Liver (tissue), 9 donors: Measurements from ENCODE around the gene DTNB. TPM values are rescaled to one million over a fixed set of nuclear protein-coding genes. Genes with fewer than 3 reads are reported as not detected.

ENCODE experiments used
- DNase-seq: peaks from one replicate; pipeline ENCODE4 v3.0.0-alpha.2; 2017; ENCODE audit warnings: low spot score
- H3K27ac ChIP-seq, 2 donors: one replicate each; pipeline ENCODE4 v1.7.0; 2013; ENCODE audit warnings: inconsistent platforms in 2 of 2, low read length in 2 of 2, control low read depth in 1 of 2, low read depth in 1 of 2, mild to moderate bottlenecking in 1 of 2
- H3K27me3 ChIP-seq, 4 donors: one replicate each; pipeline versions ENCODE4 v1.6.1 to v1.7.0; 2013; ENCODE audit warnings: low read length in 3 of 4, inconsistent platforms in 1 of 4, mild to moderate bottlenecking in 1 of 4, moderate library complexity in 1 of 4; ENCODE audit not compliant: control insufficient read depth in 4 of 4, insufficient read depth in 4 of 4
- H3K36me3 ChIP-seq, 4 donors: one replicate each; pipeline versions ENCODE4 v1.6.1 to v1.7.0; 2013; ENCODE audit warnings: low read length in 3 of 4, mild to moderate bottlenecking in 3 of 4, low read depth in 1 of 4, moderate library complexity in 1 of 4; ENCODE audit not compliant: control insufficient read depth in 4 of 4, insufficient read depth in 3 of 4
- H3K4me1 ChIP-seq, 4 donors: one replicate each; pipeline versions ENCODE4 v1.6.1 to v1.7.0; 2013; ENCODE audit warnings: low read length in 3 of 4, mild to moderate bottlenecking in 3 of 4, moderate library complexity in 1 of 4; ENCODE audit not compliant: control insufficient read depth in 4 of 4, insufficient read depth in 4 of 4
- H3K4me3 ChIP-seq, 3 donors: one replicate each; pipeline versions ENCODE4 v1.6.1 to v1.7.0; 2013; ENCODE audit warnings: low read length in 3 of 3, control low read depth in 1 of 3, low read depth in 1 of 3, mild to moderate bottlenecking in 1 of 3
- H3K9ac ChIP-seq, 2 donors: one replicate each; pipeline ENCODE4 v1.7.0; 2013; ENCODE audit warnings: low read length in 2 of 2, mild to moderate bottlenecking in 2 of 2, moderate library complexity in 2 of 2, control low read depth in 1 of 2, low read depth in 1 of 2
- H3K9me3 ChIP-seq, 4 donors: one replicate each; pipeline versions ENCODE4 v1.6.1 to v1.7.0; 2013; ENCODE audit warnings: low read length in 3 of 4; ENCODE audit not compliant: control insufficient read depth in 4 of 4
- ATF3 ChIP-seq: IDR thresholded peaks from 2 replicates; pipeline ENCODE4 v1.6.1; 2016; ENCODE audit warnings: antibody characterized with exemption
- CTCF ChIP-seq: fragments of 150-350 bp; IDR thresholded peaks from 2 replicates; pipeline ENCODE4 v1.5.1; 2017; ENCODE audit warnings: improper control_type of control experiment, low read depth, low read length; ENCODE audit not compliant: missing input control
- EGR1 ChIP-seq, 2 donors: IDR thresholded peaks; 2 replicates each; pipeline ENCODE4 v1.6.1; 2016 to 2018; ENCODE audit warnings: antibody characterized with exemption in 2 of 2, low read depth in 2 of 2
- FOXA1 ChIP-seq: IDR thresholded peaks from 2 replicates; pipeline ENCODE4 v1.6.1; 2016; ENCODE audit warnings: antibody characterized with exemption
- FOXA2 ChIP-seq: IDR thresholded peaks from 2 replicates; pipeline ENCODE4 v1.6.1; 2016; ENCODE audit warnings: antibody characterized with exemption
- GABPA ChIP-seq, 2 donors: IDR thresholded peaks in 1 of 2; conservative IDR thresholded peaks in 1 of 2; 2 replicates each; pipeline ENCODE4 v1.6.1; 2016; ENCODE audit warnings: antibody characterized with exemption in 2 of 2, mild to moderate bottlenecking in 1 of 2, moderate library complexity in 1 of 2
- HNF4A ChIP-seq, 2 donors: conservative IDR thresholded peaks; 2 replicates each; pipeline ENCODE4 v1.6.1; 2016; ENCODE audit warnings: antibody characterized with exemption in 2 of 2, mild to moderate bottlenecking in 2 of 2
- HNF4G ChIP-seq: IDR thresholded peaks from 2 replicates; pipeline ENCODE4 v1.6.1; 2016; ENCODE audit warnings: antibody characterized with exemption
- JUND ChIP-seq, 2 donors: IDR thresholded peaks; 2 replicates each; pipeline ENCODE4 v1.6.1; 2016; ENCODE audit warnings: antibody characterized with exemption in 2 of 2
- MAX ChIP-seq: IDR thresholded peaks from 2 replicates; pipeline ENCODE4 v1.6.1; 2016; ENCODE audit warnings: antibody characterized with exemption
- NR2F2 ChIP-seq: IDR thresholded peaks from 2 replicates; pipeline ENCODE4 v1.6.1; 2016; ENCODE audit warnings: antibody characterized with exemption
- RAD21 ChIP-seq, 2 donors: IDR thresholded peaks; 2 replicates each; pipeline ENCODE4 v1.6.1; 2016; ENCODE audit warnings: antibody characterized with exemption in 2 of 2, mild to moderate bottlenecking in 2 of 2
- REST ChIP-seq: IDR thresholded peaks from 2 replicates; pipeline ENCODE4 v1.6.1; 2016; ENCODE audit warnings: antibody characterized with exemption, mild to moderate bottlenecking
- RXRA ChIP-seq, 2 donors: IDR thresholded peaks; 2 replicates each; pipeline ENCODE4 v1.6.1; 2017 to 2018; ENCODE audit warnings: antibody characterized with exemption in 2 of 2, mild to moderate bottlenecking in 1 of 2
- SP1 ChIP-seq: IDR thresholded peaks from 2 replicates; pipeline ENCODE4 v1.6.1; 2018; ENCODE audit warnings: antibody characterized with exemption, mild to moderate bottlenecking
- TAF1 ChIP-seq: conservative IDR thresholded peaks from 2 replicates; pipeline ENCODE4 v1.6.1; 2016; ENCODE audit warnings: antibody characterized with exemption, mild to moderate bottlenecking
- YY1 ChIP-seq: IDR thresholded peaks from 2 replicates; pipeline ENCODE4 v1.6.1; 2016; ENCODE audit warnings: antibody characterized with exemption, mild to moderate bottlenecking
- ZBTB33 ChIP-seq: IDR thresholded peaks from 2 replicates; pipeline ENCODE4 v1.6.1; 2016; ENCODE audit warnings: antibody characterized with exemption
- WGBS: extraction: QIAGEN DNeasy Blood & Tissue Kit; methylation state at CpG from one replicate; pipeline ENCODE4 v1.1.7; 2013; 5-methylcytosine and 5-hydroxymethylcytosine counted together
- polyA plus RNA-seq, 2 donors: library from polyadenylated mRNA; stranded (reverse) in 1 of 2; unstranded in 1 of 2; fragments of 200-250 nt in 1 of 2; fragments of >200 nt in 1 of 2; fragmentation: Nextera tagmentation in 1 of 2; extraction: Ambion mirVana in 1 of 2; gene quantifications; one replicate each; pipeline versions ENCODE4 v1.2.1 to v1.2.3, GENCODE V29; 2013 to 2015
- total RNA-seq, 2 donors: library from RNA; depleted of rRNA; stranded (reverse); fragments of >200 nt; gene quantifications; one replicate each; pipeline ENCODE4 v1.2.3, GENCODE V29; 2014
- donor health status: healthy.
- donor health status: healthy.
- donor health status: healthy.
- donor health status: healthy.
- donor health status: healthy.

Gene DTNB
- total and polyA plus RNA-seq, 4 donors, result 3.3 to 10.5 (median 6.4) TPM

- no peak for TF ChIP-seq ZBTB33
- TF ChIP-seq RXRA (IDR thresholded peaks at IDR 0.05), result no peak
- TF ChIP-seq EGR1 (IDR thresholded peaks at IDR 0.05; ENCODE audit: low read depth in 2 of 2), result no peak
- no peak for TF ChIP-seq FOXA2
- TF ChIP-seq ATF3, result no peak
These were observed 315.0 kb downstream of the DTNB start (continued) for GRCh38 chr2:25358249-25358815.

DNA sequence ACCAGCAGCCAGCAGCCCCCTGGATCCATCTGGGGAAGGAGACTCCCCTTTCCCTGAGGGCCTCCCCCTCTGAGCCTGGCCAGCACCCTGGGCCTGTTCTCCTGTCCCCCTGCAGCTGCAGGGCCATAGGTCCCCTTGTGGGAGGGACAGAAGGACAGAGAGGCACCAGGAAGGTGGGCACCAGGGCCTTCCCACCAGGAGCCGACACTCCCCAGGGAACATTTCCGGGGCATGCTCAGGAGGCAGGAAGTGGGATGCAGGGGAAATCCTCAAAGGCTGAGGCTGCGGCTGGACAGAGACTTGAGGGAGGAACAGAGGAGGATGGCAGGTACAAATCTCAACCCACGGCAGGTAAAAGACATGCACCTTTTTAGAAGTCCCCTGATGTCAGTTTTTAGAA lies 317.3 kb downstream of the DTNB start:
- Histone ChIP-seq H3K9me3 (no peaks in the 10 kb centered on the region), H3K27me3 (no peaks in the 10 kb centered on the region), H3K4me1 (no peaks in the 10 kb centered on the region), H3K36me3 (no peaks in the 10 kb centered on the region), H3K9ac (no peak overlapping the region), H3K4me3 (no peak overlapping the region), H3K27ac (no peak overlapping the region)
- no peak for TF ChIP-seq GABPA (IDR thresholded peaks at IDR 0.05 in 1 of 2, conservative IDR thresholded peaks at IDR 0.05 in 1 of 2)
- TF ChIP-seq RAD21 (IDR thresholded peaks at IDR 0.05), result no peak
- TF ChIP-seq FOXA1, result no peak
- no peak for TF ChIP-seq RXRA (IDR thresholded peaks at IDR 0.05)
- TF ChIP-seq ATF3, result no peak
- no peak for TF ChIP-seq EGR1 (IDR thresholded peaks at IDR 0.05; ENCODE audit: low read depth in 2 of 2)
- no peak for TF ChIP-seq CTCF
- no peak for TF ChIP-seq JUND (IDR thresholded peaks at IDR 0.05)
- no peak for TF ChIP-seq YY1
- no peak for TF ChIP-seq TAF1
- no peak for TF ChIP-seq SP1
- no peak for TF ChIP-seq HNF4A (conservative IDR thresholded peaks at IDR 0.05)
- no peak for TF ChIP-seq FOXA2
- TF ChIP-seq REST, result no peak
- no peak for TF ChIP-seq NR2F2
- no peak for TF ChIP-seq ZBTB33
- TF ChIP-seq HNF4G, result no peak
- no peak for TF ChIP-seq MAX
- no peak for DNase-seq
- 58% methylated on average over 4 of the region's 4 CpGs for WGBS
